Measurements from ENCODE around the gene MED16.
"Not testable (repeated sequence)": the region's sequence is repeated elsewhere in the genome, so short reads cannot be mapped to it uniquely, and the experiment has no call there.

MED16 gene

DNA sequence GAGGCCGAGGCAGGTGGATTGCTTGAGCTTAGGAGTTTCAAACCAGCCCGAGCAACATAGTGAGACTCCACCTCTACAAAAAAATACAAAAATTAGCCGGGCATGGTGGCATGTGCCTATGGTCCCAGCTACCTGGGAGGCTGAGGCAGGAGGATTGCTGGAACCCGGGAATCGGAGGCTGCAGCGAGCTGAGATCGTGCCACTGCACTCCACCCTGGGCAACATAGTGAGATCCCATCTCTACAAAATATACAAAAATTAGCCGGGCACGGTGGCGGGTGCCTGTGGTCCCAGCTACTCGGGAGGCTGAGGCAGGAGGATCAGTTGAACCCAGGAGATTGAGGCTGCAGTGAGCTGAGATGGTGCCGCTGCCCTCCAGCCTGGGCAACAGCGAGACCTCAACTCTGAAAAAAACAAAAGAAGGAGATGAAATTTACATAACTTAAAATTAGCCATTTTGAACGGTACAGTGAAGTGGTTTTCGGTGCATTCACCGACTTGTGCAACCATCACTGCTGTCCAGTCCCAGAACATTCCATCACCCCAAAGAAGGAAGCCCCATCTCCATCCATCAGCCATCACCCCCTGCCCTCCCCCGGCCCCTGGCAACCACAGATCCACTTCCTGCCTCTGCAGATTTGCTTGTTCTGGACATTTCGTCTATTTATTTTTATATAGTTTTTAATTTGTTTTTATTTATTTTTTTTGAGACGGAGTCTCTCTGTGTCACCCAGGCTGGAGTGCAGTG lies 66.9 kb downstream of the MED16 start:
- DNase-seq = no peak

DNA sequence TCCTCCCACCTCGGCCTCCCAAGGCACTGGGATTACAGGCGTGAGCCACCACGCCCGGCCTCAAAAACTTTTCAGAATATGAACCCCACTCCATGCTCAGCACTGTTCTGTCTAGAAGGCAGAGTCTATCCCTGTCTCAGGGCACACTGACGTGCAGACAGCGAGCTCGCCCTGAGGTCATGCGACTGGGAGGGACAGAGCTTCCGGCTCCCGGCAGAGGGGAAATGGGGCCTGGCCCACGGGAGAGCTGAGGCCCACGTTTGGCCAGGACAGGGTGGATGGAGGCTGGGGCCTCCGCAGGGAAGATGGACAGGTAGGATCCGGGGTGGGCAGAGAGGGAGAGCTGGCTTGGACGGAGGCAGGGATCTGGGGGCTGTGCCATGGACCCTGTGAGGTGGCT lies 68.1 kb downstream of the MED16 start:
- no peak for DNase-seq

DNA sequence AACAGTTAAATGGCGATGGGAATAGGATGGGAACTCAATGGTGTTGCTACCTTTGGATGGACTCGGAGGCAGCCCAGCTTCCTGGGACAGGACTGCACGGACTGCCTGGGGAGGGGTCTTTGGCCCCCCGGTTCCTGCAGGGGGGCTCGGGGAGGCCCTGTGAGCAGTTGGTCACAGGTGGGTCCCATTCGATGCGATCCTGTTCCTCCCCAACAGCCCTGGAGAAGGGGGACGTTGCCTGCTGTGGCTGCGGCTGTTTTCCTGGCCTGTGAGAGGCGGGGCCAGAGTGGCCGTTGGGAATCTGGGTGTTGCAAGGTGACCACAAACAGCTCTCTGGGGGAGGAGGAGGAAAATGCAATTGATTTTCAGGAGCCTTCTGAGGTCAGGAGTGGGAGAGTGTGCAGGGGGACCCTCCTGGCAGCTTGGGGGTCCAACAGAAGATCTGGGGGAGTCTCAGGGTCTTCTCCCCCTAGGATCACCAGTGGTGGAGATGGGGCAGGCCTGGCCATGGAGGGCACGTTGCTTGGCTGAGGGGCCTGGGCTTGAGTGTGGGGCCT lies 69.3 kb downstream of the MED16 start:
- no peak for DNase-seq

DNA sequence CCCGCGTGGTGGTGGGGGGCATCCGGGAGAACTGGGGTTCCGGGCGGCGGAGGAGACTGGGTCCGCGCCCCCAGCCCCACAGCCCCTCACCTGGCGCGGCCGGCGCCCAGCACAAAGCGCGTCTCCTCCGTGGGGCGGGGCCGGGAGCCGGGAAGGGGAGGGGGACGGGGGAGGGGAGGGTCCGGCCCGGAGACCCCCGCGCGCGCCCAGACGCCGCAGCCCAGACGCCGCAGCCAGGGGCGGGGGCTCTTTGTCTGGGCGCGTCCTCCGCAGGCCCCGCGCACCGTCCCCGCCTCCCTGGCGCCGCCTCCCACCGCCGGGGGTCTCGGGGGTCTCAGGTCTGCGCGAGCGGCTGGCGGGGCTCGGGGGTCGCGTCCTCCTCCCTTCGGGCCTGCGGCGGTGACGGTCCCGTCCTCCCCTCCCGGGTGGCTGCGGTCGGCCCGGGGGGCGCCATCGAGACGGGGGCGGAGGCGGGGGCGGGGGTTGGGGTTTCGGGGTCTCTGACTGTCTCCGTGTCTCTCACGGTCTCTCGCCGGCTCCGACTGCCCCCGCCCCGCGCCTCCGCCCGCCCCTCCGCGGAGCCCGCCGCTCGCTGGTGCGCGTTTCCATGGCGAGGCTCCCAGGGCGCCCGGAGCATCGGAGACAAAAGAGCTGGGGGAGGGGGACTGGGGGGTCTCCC lies 71.0 kb downstream of the MED16 start, which contains the start of gene PLPPR3:
PLPPR3 (minus strand) TSS at position 131 of the 679 bp plus-strand sequence. CDS start 396 bp downstream, outside the sequence.
- no peak for DNase-seq

DNA sequence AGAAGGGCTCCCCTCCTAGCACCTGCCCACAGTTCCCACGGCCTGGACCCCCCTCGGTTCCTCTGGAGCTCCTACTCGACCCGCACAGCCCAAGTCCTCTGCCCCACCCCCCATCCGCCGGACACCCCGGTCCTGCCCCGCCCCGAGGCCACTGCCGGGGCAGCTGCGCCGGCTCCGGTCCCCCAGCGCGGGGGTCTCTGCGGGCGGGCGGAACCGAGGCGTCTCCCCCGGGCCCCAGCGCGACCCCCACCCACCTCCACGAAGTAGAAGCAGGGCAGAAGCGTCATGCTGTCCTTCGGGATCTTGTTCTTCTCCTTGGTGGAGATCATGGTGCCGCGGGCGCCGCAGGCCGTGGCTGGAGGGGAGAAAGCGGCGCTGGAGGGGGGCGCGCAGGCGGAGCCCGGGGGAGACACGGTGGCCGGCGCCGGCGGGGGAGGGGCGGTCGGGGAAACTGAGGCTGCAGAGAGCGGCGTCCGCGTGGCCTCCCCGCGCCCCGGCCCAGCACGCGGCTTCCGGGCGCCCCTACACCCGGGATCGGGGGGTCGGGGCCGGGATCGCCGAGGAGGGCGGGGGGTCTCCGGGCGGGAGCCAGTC lies 71.7 kb downstream of the MED16 start:
- no peak for DNase-seq

DNA sequence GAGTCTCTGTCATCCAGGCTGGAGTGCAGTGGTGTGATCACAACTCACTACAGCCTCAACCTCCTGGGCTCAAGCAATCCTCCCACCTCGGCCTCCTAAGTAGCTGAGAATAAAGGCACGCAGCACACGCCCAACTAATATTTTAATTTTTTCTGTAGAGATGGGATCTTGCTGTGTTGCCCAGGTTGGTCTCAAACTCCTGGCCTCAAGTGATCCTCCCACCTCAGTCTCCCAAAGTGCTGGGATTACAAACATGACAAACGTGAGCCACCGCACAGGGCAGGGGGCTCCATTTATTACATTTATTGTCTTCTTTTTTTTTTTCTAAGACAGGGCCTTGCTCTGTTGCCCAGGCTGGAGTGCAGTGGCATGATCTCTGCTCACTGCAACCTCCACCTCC lies 72.8 kb downstream of the MED16 start:
- DNase-seq = not testable (repeated sequence)
